HG03139 (cell line): Measurements from ENCODE around the gene CPLX1.
"Not testable (repeated sequence)": the region's sequence is repeated elsewhere in the genome, so short reads cannot be mapped to it uniquely, and the experiment has no call there.

Experiments used
- ATAC-seq: cut with Tn5 transposase; IDR thresholded peaks from one replicate; pipeline ENCODE4 v1.9.1; 2021; ENCODE audit not compliant: unreplicated experiment

Gene CPLX1

DNA sequence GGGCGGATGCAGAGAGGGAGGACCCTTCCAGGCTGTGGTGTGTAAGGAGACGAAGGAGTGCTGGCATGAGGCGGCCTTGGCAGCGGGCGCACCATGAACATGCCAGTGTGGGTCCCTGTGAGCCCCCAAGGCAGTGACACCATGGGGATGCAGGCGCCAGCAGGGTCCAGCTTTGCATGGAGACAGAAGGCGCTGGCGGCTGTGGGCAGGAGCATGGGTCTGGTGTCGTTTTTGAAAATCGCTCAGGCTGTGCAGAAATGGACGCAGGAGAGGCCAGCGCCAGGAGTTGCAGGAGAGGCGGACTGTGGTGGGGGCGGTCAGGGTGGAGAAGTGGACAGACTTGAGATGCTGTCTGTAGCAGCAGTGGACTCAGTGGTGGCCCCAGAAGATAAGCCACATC is 64.2 kb downstream of the CPLX1 start:
- ATAC-seq = no peak

GRCh38 chr4:761086-761485 is 64.8 kb downstream of the CPLX1 start:
- ATAC-seq = no peak

- no peak for ATAC-seq
These were observed 65.3 kb downstream of the CPLX1 start for GRCh38 chr4:760616-761015.

GRCh38 chr4:759810-760209 is 66.1 kb downstream of the CPLX1 start:
- ATAC-seq = not testable (repeated sequence)

- no peak for ATAC-seq
These were observed 68.8 kb downstream of the CPLX1 start for GRCh38 chr4:757111-757510.

- ATAC-seq = no peak
These were observed 71.5 kb downstream of the CPLX1 start for GRCh38 chr4:754221-755120.

- ATAC-seq = not testable (repeated sequence)
These were observed 72.7 kb downstream of the CPLX1 start for GRCh38 chr4:753186-753585.

DNA sequence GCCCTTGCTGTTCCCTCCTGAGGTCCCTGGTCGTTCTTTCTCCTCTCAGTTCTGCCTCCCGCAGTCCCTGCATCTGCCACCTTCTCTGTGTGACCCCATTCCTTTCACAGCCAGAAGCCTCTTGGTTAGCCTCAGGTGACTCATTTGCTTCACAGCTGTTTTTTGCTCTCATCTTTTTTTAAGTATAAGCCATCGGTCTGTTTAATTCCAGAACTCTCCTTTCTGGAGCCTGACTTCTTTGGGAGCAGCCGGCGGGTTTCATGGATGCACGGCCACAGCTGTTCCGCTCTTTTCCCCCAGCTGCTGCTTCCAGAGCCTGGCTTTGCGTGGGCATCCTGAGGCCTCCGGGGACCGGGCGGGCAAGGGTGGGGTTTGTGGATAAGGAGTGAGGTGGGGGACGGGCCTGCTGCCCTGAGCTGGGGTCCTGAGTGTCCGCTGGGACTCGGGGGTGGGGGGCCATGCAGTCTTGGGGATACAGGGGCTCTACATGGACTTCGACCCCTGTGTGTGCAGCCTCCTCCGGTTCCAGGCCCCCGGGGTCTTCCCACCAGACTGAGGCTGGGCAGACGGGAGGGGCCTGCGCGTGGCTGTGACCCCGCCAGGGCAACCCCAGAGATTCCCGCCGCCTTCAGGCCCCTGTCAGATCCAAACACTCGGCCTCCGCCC is 73.6 kb downstream of the CPLX1 start:
- ATAC-seq = no peak

DNA sequence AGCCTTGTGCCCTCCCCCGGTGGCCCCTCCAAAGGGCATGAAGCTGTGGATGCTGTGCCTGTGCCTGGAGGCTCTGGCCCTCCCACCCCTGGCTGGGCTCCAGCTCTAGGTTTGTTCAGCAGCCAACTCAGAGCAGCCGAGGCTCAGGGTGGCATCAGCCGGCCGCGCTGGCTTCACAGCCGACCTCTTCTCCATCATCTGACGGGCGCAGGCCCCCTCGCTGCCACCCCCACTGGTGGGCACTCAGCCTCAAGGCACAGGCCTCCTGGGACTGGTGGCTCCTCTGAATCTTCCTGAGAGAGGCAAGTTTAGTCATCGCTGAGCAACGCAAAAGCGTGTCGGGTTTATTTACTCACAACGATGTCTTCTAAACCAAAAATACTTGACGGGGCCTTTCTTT is 74.3 kb downstream of the CPLX1 start:
- ATAC-seq = no peak

DNA sequence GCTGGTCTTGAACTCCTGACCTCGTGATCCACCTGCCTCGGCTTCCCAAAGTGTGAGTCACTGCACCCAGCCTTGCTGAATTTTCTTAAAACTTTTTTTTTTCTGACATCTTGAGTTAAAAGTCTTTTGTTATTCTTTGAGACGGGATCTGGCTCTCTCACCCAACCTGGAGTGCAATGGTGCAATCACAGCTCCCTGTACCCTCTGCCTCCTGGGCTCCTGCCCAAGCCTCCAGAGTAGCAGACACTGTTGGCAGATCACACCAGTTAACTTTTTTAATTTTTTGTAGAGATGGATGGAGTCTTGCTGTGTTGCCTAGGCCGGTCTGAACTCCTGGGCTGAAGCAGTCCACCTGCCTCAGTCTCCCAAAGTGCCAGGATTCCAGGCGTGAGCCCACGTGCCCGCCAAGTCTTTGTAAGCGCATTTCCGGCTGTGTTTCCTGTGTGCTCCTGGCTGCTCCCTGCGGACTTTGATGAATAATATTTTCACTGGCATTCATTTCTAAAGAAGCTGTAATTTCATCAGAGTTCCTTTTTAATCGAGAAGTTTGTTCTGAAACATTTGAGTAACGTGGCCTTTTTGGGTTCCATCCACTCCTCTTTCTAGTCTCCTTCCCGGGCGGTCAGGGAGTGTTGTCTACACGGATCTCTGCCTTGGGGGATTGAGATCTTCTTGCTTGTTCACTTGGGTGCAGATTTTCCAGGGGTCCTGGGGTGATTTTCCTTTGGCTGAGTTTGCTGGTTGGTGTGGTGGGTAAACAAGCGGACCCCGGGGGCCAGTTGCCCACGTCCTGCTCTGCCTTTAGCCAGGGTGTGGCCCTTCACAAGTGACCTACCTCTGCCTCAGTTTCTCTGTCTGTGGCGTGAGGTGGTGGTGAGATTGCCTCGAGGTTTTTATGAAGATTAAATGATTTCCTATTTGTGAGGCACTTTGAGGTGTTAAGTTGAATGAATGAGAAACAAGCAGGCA is 75.9 kb downstream of the CPLX1 start:
- ATAC-seq = no peak

- no peak for ATAC-seq
These were observed 77.5 kb downstream of the CPLX1 start for GRCh38 chr4:748461-748860.

DNA sequence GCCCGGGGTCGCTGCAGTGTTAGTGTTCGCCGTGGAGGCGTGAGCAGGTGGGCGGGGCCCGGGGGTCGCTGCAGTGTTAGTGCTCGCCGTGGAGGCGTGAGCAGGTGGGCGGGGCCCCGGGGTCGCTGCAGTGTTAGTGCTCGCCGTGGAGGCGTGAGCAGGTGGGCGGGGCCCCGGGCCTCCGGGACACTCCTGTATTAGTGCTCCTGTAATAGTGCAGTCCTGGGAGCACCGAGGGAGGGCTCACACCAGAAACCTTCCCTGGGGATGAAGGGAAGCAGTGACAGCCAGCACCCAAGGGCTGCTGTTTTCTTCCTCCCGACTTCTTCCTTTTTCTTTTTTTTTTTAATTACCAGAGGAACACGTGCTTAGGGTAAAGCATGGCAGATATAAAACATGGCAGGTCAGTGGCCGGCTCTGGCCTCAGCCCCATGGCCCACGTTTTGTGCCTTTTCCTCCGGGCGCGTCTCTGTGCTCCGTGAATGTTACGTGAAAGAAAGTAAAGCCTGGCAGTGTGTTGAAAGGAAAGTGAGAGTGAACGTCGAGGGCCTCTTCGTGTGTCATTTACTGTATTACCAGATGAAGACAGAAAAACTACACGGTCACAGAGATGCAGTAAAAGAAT is 78.3 kb downstream of the CPLX1 start:
- ATAC-seq = no peak

DNA sequence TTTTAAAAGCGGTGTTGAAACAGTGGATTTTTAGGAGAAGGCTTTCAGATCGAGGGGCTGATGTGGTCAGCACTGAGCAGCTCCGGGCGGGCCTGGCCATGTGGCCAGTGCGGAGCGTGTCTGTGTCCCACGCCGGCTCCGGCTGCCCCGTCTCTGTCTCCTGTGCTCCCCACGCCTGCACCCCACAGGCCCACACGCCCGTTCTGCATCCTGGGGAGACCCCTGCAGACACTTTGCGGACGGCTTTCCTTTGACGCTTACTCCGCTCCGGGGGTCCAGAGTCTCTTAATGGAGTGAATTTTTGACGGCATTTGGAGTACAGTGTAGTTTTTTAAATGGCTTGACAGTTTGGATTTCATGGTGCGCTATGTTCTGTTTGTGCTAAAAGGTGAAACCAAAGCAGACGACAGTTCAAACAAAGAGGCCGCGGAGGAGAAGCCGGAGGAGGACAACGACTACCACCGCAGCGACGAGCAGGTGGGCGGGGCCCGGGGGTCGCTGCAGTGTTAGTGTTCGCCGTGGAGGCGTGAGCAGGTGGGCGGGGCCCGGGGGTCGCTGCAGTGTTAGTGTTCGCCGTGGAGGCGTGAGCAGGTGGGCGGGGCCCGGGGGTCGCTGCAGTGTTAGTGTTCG is 81.6 kb downstream of the CPLX1 start:
- ATAC-seq = no peak

GRCh38 chr4:743463-744211 is 82.3 kb downstream of the CPLX1 start:
- no peak for ATAC-seq

- no peak for ATAC-seq
These were observed 83.1 kb downstream of the CPLX1 start for GRCh38 chr4:742742-743311.

DNA sequence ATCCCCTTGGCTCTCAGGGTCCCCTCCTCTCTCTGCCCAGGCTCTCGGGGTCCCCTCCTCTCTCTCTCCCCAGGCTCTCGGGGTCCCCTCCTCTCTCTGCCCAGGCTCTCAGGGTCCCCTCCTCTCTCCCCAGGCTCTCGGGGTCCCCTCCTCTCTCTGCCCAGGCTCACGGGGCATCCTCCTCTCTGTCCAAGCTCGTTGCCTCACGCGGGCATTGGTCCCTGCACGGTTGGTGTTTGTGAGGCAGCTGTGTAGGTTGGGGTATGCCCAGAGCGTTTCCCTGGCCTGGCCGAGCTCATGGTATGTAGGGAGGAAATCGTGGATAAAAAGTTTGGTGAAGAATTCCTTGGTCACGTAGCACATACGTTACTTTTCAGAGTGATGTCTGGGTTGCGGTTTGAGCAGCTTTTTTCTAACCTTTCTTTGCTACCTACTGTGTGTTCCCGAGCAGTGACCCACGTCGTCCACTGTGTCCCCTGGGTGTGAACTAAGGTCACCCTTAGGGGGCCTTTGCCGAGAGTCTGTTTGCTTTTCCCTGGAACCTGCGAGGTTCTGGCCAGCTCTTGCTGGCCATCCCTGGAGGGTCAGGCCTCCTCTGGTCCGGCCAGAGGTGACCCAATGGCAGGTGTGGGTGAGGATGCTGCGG is 83.7 kb downstream of the CPLX1 start:
- ATAC-seq = no peak

- no peak for ATAC-seq
These were observed 85.2 kb downstream of the CPLX1 start for GRCh38 chr4:740656-741282.

DNA sequence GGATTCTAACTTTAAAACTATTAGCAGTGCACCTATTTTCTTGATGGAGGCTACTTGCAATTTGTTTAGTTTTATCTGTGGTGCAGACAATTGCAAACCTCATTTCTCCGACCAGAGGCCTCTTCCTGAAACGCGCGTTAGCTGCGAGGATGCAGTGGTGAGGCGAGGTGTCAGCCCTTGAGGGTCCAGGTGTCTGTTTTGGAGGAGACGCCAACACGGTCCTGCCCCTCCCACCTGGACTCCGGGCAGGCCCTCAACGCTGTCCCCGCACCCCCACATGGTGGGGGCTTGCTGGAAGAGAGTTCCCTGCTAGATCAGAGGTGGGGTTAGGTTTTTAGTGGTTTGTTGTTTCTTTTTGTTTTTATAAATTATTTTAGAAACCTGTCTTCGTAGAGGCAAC is 85.9 kb downstream of the CPLX1 start:
- ATAC-seq = no peak
